Transverse colon (tissue), 3 donors: Measurements from ENCODE around the gene CCDC38.

Experiments used
- CTCF ChIP-seq, 5 experiments: fragments of 200-600 bp in 3 of 5; fragments of 450-650 bp in 2 of 5; sonication (generic) in 3 of 5; IDR thresholded peaks; 1 replicate in 2 of 5; 2 replicates in 3 of 5; pipeline ENCODE4 v1.5.1; 2016 to 2017; ENCODE audit warnings: antibody characterized with exemption in 5 of 5, inconsistent platforms in 3 of 5, mild to moderate bottlenecking in 2 of 5, moderate library complexity in 1 of 5
- POLR2A ChIP-seq: fragments of 450-650 bp; IDR thresholded peaks from one replicate; pipeline ENCODE4 v1.6.1; 2016; ENCODE audit warnings: antibody characterized with exemption, mild to moderate bottlenecking, moderate library complexity

DNA sequence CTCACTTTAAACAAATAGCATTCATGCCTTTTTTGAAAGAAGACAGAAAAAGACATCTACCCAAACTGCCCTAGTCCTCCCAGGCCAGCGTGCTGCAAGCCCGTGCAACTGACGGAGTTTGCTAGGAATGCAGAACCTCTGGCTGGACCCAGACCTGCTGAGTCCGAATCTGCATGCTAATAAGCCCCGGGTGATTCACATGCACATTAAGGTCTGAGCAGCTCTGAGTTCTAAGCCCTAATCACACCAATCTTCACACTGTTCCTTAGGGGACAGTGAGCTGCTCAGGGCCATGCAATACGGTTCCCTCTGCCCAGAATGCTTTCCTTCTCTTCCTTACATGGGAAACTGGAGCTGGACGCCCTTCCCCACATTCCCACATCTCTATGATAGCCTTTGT lies 28.5 kb upstream of the CCDC38 start:
- TF ChIP-seq POLR2A: no peak
- no peak for TF ChIP-seq CTCF (IDR thresholded peaks at IDR 0.05)
